SK-N-SH (cell line): ENCODE data around the gene PCSK7. TPM values are rescaled to one million over a fixed set of nuclear protein-coding genes. Genes with fewer than 3 reads are reported as not detected.

Source experiments
- CTCF ChIA-PET: fragments of 300-600, 350-600 bp; formaldehyde crosslinking; extraction: SDS; loops from one replicate; lab custom pipeline; 2021; lab: Yijun Ruan, JAX
- POLR2A ChIA-PET: fragments of 350-600 bp; sonication (Branson Sonifier 250); formaldehyde crosslinking; extraction: SDS; loops from one replicate; lab custom pipeline; 2020; ENCODE audit warnings: antibody characterized with exemption, inconsistent platforms; lab: Yijun Ruan, JAX
- DNase-seq: peaks from one replicate; pipeline ENCODE4 v3.0.0; 2012
- H2AFZ ChIP-seq: fragments of 200-600 bp; sonication (generic); 2 replicates; pipeline ENCODE4 v1.8.1; 2016; ENCODE audit warnings: antibody characterized with exemption, mild to moderate bottlenecking, low read depth
- H3F3A ChIP-seq: fragments of 200-600 bp; sonication (generic); replicated peaks from 2 replicates; pipeline ENCODE3; 2016; ENCODE audit warnings: antibody characterized with exemption, mild to moderate bottlenecking; ENCODE audit not compliant: insufficient read depth
- H3K27ac ChIP-seq, 2 experiments: fragments of 200-500 bp in 1 of 2; fragments of 200-600 bp in 1 of 2; sonication (Bioruptor generic) in 1 of 2; sonication (generic), shearing (Covaris generic) in 1 of 2; 2 replicates each; pipeline versions ENCODE4 v1.5.1 to v1.6.1; 2014 to 2016; ENCODE audit warnings: low read depth in 2 of 2, inconsistent platforms in 1 of 2, low read length in 1 of 2, mild to moderate bottlenecking in 1 of 2, mixed read lengths in 1 of 2
- H3K27me3 ChIP-seq: fragments of 200-600 bp; sonication (generic), shearing (Covaris generic); 2 replicates; pipeline ENCODE4 v1.6.1; 2016; ENCODE audit warnings: mixed run types; ENCODE audit not compliant: insufficient read depth
- H3K36me3 ChIP-seq, 2 experiments: fragments of 200-500 bp in 1 of 2; fragments of 200-600 bp in 1 of 2; sonication (Bioruptor generic) in 1 of 2; sonication (generic) in 1 of 2; replicated peaks in 1 of 2; 2 replicates each; pipeline versions ENCODE3 to v1.5.1; 2014 to 2016; ENCODE audit warnings: low read length in 1 of 2, mild to moderate bottlenecking in 1 of 2; ENCODE audit not compliant: insufficient read depth in 2 of 2, control insufficient read depth in 1 of 2
- H3K4me1 ChIP-seq, 2 experiments: fragments of 200-500 bp in 1 of 2; fragments of 200-600 bp in 1 of 2; sonication (Bioruptor generic) in 1 of 2; sonication (generic), shearing (Covaris generic) in 1 of 2; 2 replicates each; pipeline versions ENCODE4 v1.5.1 to v1.6.1; 2014 to 2016; ENCODE audit warnings: low read depth in 1 of 2, low read length in 1 of 2, mixed run types in 1 of 2; ENCODE audit not compliant: insufficient read depth in 2 of 2, control insufficient read depth in 1 of 2
- H3K4me2 ChIP-seq: fragments of 200-600 bp; sonication (generic), shearing (Covaris generic); 2 replicates; pipeline ENCODE4 v1.6.1; 2017; ENCODE audit warnings: mixed run types
- H3K4me3 ChIP-seq, 2 experiments: fragments of 200-500 bp in 1 of 2; fragments of 200-600 bp in 1 of 2; sonication (Bioruptor generic) in 1 of 2; sonication (generic), shearing (Covaris generic) in 1 of 2; 2 replicates each; pipeline versions ENCODE4 v1.5.1 to v1.8.1; 2014 to 2016; ENCODE audit warnings: low read depth in 2 of 2, inconsistent platforms in 1 of 2, low read length in 1 of 2, mild to moderate bottlenecking in 1 of 2, mixed read lengths in 1 of 2, moderate library complexity in 1 of 2
- H3K79me2 ChIP-seq: fragments of 200-600 bp; sonication (generic); 2 replicates; pipeline ENCODE4 v1.8.1; 2017; ENCODE audit warnings: mild to moderate bottlenecking; ENCODE audit not compliant: insufficient read depth
- H3K9ac ChIP-seq: fragments of 200-600 bp; sonication (generic); 2 replicates; pipeline ENCODE4 v1.6.1; 2017; ENCODE audit warnings: mixed run types
- H3K9me2 ChIP-seq: fragments of 200-600 bp; sonication (generic); 2 replicates; pipeline ENCODE4 v1.6.1; 2017; ENCODE audit warnings: mixed run types
- H3K9me3 ChIP-seq: fragments of 200-600 bp; sonication (generic); 2 replicates; pipeline ENCODE4 v1.6.1; 2017; ENCODE audit warnings: mixed run types, mild to moderate bottlenecking, moderate library complexity
- H4K20me1 ChIP-seq: fragments of 200-600 bp; sonication (generic); 2 replicates; pipeline ENCODE4 v1.6.1; 2017; ENCODE audit warnings: mild to moderate bottlenecking, mixed run types; ENCODE audit not compliant: insufficient read depth
- CHD2 ChIP-seq: fragments of 150-350 bp; IDR thresholded peaks from 2 replicates; pipeline ENCODE4 v1.6.1; 2018; ENCODE audit warnings: low read length; ENCODE audit not compliant: partially characterized antibody
- ELF1 ChIP-seq: IDR thresholded peaks from 2 replicates; pipeline ENCODE4 v1.4.0; 2012
- EP300 ChIP-seq, 2 experiments: IDR thresholded peaks; 2 replicates each; pipeline versions ENCODE4 v1.4.0 to v1.6.1; 2012; ENCODE audit warnings: borderline replicate concordance in 1 of 2, low read depth in 1 of 2, low read length in 1 of 2
- EZH2phosphoT487 ChIP-seq: fragments of 200-600 bp; sonication (generic); IDR thresholded peaks from 2 replicates; pipeline ENCODE4 v1.6.1; 2017; ENCODE audit warnings: low read depth, mixed run types, mild to moderate bottlenecking, antibody characterized with exemption, moderate library complexity, borderline replicate concordance
- FOSL2 ChIP-seq: IDR thresholded peaks from 2 replicates; pipeline ENCODE4 v1.4.0; 2012; ENCODE audit warnings: low read depth, mild to moderate bottlenecking, moderate library complexity, borderline replicate concordance
- FOXM1 ChIP-seq: IDR thresholded peaks from 2 replicates; pipeline ENCODE4 v1.4.0; 2012; ENCODE audit warnings: low read depth, mild to moderate bottlenecking
- GABPA ChIP-seq: IDR thresholded peaks from 2 replicates; pipeline ENCODE4 v1.4.0; 2012; ENCODE audit warnings: low read depth, mild to moderate bottlenecking
- GATA2 ChIP-seq: sonication (generic); formaldehyde crosslinking; IDR thresholded peaks from 2 replicates; pipeline ENCODE4 v1.5.0; 2020; ENCODE audit warnings: mild to moderate bottlenecking, missing genetic modification reagents
- JUND ChIP-seq: IDR thresholded peaks from 2 replicates; pipeline ENCODE4 v1.4.0; 2012
- MEF2A ChIP-seq: IDR thresholded peaks from 2 replicates; pipeline ENCODE4 v1.4.0; 2012; ENCODE audit warnings: low read depth, borderline replicate concordance
- MXI1 ChIP-seq: IDR thresholded peaks from 2 replicates; pipeline ENCODE4 v1.6.1; 2012; ENCODE audit warnings: mild to moderate bottlenecking, low read depth, low read length, improper control_type of control experiment
- NFIC ChIP-seq: IDR thresholded peaks from 2 replicates; pipeline ENCODE4 v1.4.0; 2012; ENCODE audit warnings: borderline replicate concordance
- NRF1 ChIP-seq: IDR thresholded peaks from 2 replicates; pipeline ENCODE4 v1.6.1; 2012; ENCODE audit warnings: low read depth, mild to moderate bottlenecking, low read length
- POLR2AphosphoS5 ChIP-seq: IDR thresholded peaks from 2 replicates; pipeline ENCODE4 v1.6.1; 2012; ENCODE audit warnings: low read depth, low read length
- RAD21 ChIP-seq: IDR thresholded peaks from 2 replicates; pipeline ENCODE4 v1.6.1; 2012; ENCODE audit warnings: mild to moderate bottlenecking, low read length
- RCOR1 ChIP-seq: fragments of 150-350 bp; IDR thresholded peaks from 2 replicates; pipeline ENCODE4 v1.6.1; 2017; ENCODE audit warnings: antibody characterized with exemption, low read length
- RFX5 ChIP-seq: IDR thresholded peaks from 2 replicates; pipeline ENCODE4 v1.6.1; 2012; ENCODE audit warnings: mild to moderate bottlenecking, improper control_type of control experiment, low read length
- RXRA ChIP-seq: IDR thresholded peaks from 2 replicates; pipeline ENCODE4 v1.4.0; 2012; ENCODE audit warnings: low read depth, mild to moderate bottlenecking, borderline replicate concordance
- SIN3A ChIP-seq: IDR thresholded peaks from 2 replicates; pipeline ENCODE4 v1.6.1; 2012; ENCODE audit warnings: low read depth, mild to moderate bottlenecking, low read length, moderate library complexity, borderline replicate concordance
- SMC3 ChIP-seq: IDR thresholded peaks from 2 replicates; pipeline ENCODE4 v1.6.1; 2012; ENCODE audit warnings: low read depth, low read length, improper control_type of control experiment
- TCF12 ChIP-seq: IDR thresholded peaks from 2 replicates; pipeline ENCODE4 v1.4.0; 2012
- YY1 ChIP-seq: IDR thresholded peaks from 2 replicates; pipeline ENCODE4 v1.4.0; 2012; ENCODE audit warnings: low read depth, mild to moderate bottlenecking
- WGBS: methylation state at CpG from one replicate; pipeline ENCODE4 v1.1.6; 2017; ENCODE audit warnings: low lambda C conversion rate; 5-methylcytosine and 5-hydroxymethylcytosine counted together
- polyA plus RNA-seq, 3 experiments: library from polyadenylated mRNA; depleted of rRNA; stranded (reverse); fragments of >200 nt; gene quantifications; 2 replicates each; pipeline ENCODE4 v1.2.3, GENCODE V29; 2012
- TF ChIP-seq, protein P1 (sequence below): fragments of 150-350 bp; IDR thresholded peaks from 2 replicates; pipeline ENCODE4 v1.6.1; 2017; ENCODE audit warnings: antibody characterized with exemption, low read length, low read depth, borderline replicate concordance
- TF ChIP-seq, protein P2 (sequence below): fragments of 200-600 bp; sonication (generic); IDR thresholded peaks from 2 replicates; pipeline ENCODE4 v1.6.1; 2017; ENCODE audit warnings: antibody characterized with exemption, mild to moderate bottlenecking, moderate library complexity
- TF ChIP-seq, protein P3 (sequence below): IDR thresholded peaks from 2 replicates; pipeline ENCODE4 v1.4.0; 2012; ENCODE audit warnings: low read depth, borderline replicate concordance

The PCSK7 gene
- polyA plus RNA-seq, 1 of the 3 experiments (the other 2 are of a cell fraction) = 49.7 TPM

DNA sequence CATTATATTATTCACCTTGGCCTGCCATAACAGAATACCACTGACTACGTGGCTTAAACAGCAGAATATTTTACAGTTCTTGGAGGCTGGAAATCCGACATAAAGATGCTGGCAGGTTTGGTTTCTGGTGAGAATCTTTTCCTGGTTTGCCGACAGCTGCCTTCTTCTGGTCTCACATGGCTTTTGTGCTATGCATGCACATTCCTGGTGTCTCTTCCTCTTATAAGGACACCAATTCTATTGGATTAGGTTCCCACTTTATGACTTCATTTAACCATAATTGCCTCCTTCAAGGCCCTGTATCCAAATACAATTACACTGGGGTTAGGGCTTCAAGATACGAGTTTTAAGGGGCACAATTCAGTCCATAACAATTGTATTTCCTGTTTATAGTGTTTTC, 17.7 kb upstream of the PCSK7 start:
- Histone ChIP-seq H3K9ac (no peak overlapping the region), H3K36me3 (peaks cover 46 to 55% of the 10 kb centered on the region in 2 experiments), H3K27ac (no peak overlapping the region), H3K79me2 (no peaks in the 10 kb centered on the region), H3K4me3 (no peak overlapping the region)
- WGBS = 94% methylated on average over 4 of the region's 4 CpGs
- TF ChIP-seq EZH2phosphoT487 (no peak), RFX5 (no peak), MXI1 (no peak), EP300 (IDR thresholded peaks at IDR 0.05; ENCODE audit: borderline replicate concordance in 1 of 2, low read depth in 1 of 2, low read length in 1 of 2) (no peak), RXRA (no peak), POLR2AphosphoS5 (no peak), RCOR1 (no peak), FOXM1 (no peak), NRF1 (no peak)
- TF ChIP-seq, protein P1, sequence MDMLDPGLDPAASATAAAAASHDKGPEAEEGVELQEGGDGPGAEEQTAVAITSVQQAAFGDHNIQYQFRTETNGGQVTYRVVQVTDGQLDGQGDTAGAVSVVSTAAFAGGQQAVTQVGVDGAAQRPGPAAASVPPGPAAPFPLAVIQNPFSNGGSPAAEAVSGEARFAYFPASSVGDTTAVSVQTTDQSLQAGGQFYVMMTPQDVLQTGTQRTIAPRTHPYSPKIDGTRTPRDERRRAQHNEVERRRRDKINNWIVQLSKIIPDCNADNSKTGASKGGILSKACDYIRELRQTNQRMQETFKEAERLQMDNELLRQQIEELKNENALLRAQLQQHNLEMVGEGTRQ = no peak
- TF ChIP-seq, all 33 proteins: peak for 0
- H3K9me3 ChIP-seq = no peaks in the 10 kb centered on the region
- CTCF ChIA-PET = no interaction called here
- H3K9me2 ChIP-seq = no peaks in the 10 kb centered on the region
- H2AFZ ChIP-seq = no peak overlapping the region
- H3K4me2 ChIP-seq = no peak overlapping the region
- no peaks in the 10 kb centered on the region for H3K4me1 ChIP-seq
- H3F3A ChIP-seq = peaks cover 7% of the 10 kb centered on the region
- H4K20me1 ChIP-seq = no peaks in the 10 kb centered on the region
- DNase-seq = no peak
- H3K27me3 ChIP-seq = no peaks in the 10 kb centered on the region
- POLR2A ChIA-PET = no interaction called here

DNA sequence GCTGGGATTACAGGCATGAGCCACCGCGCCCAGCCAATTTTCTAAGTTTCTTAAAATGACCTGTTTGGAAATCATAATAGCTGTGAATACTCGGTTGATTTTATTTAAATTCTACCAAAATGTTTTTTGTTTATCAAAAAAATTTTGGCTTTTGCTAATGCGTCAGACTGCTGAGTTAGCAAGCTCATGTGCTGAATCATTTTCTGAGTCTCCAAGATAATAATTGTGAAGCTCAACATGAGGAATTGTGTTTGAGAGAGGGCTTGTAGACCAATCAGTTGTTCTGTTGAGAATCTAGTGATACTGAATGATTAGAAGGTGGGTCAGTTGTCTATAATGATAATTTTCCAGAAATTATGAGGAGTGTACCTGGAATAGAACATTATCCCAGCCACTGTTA, 16.5 kb upstream of the PCSK7 start:
- 94% methylated on average over 4 of the region's 4 CpGs for WGBS
- no peaks in the 10 kb centered on the region for H3K9me3 ChIP-seq
- no peak overlapping the region for H3K9ac ChIP-seq
- H3K36me3 ChIP-seq = peaks cover 49 to 53% of the 10 kb centered on the region in 2 experiments
- TF ChIP-seq SIN3A (no peak), RAD21 (no peak), NRF1 (no peak), MEF2A (no peak), RCOR1 (no peak), FOSL2 (no peak), YY1 (no peak), POLR2AphosphoS5 (no peak), CHD2 (no peak), NFIC (no peak), RFX5 (no peak), SMC3 (no peak), JUND (no peak), ELF1 (no peak), GABPA (no peak), EP300 (IDR thresholded peaks at IDR 0.05; ENCODE audit: borderline replicate concordance in 1 of 2, low read depth in 1 of 2, low read length in 1 of 2) (no peak), GATA2 (CRISPR knock-in tag) (no peak), TCF12 (no peak)
- TF ChIP-seq, protein P2, sequence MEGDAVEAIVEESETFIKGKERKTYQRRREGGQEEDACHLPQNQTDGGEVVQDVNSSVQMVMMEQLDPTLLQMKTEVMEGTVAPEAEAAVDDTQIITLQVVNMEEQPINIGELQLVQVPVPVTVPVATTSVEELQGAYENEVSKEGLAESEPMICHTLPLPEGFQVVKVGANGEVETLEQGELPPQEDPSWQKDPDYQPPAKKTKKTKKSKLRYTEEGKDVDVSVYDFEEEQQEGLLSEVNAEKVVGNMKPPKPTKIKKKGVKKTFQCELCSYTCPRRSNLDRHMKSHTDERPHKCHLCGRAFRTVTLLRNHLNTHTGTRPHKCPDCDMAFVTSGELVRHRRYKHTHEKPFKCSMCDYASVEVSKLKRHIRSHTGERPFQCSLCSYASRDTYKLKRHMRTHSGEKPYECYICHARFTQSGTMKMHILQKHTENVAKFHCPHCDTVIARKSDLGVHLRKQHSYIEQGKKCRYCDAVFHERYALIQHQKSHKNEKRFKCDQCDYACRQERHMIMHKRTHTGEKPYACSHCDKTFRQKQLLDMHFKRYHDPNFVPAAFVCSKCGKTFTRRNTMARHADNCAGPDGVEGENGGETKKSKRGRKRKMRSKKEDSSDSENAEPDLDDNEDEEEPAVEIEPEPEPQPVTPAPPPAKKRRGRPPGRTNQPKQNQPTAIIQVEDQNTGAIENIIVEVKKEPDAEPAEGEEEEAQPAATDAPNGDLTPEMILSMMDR = no peak
- TF ChIP-seq, protein P3, sequence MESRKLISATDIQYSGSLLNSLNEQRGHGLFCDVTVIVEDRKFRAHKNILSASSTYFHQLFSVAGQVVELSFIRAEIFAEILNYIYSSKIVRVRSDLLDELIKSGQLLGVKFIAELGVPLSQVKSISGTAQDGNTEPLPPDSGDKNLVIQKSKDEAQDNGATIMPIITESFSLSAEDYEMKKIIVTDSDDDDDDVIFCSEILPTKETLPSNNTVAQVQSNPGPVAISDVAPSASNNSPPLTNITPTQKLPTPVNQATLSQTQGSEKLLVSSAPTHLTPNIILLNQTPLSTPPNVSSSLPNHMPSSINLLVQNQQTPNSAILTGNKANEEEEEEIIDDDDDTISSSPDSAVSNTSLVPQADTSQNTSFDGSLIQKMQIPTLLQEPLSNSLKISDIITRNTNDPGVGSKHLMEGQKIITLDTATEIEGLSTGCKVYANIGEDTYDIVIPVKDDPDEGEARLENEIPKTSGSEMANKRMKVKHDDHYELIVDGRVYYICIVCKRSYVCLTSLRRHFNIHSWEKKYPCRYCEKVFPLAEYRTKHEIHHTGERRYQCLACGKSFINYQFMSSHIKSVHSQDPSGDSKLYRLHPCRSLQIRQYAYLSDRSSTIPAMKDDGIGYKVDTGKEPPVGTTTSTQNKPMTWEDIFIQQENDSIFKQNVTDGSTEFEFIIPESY = no peak
- ChIA-PET CTCF (no interaction called here), POLR2A (interaction anchor here (0.6 to 1.2 kb wide), 3 partner anchors 14 to 1183 kb away, joined by 3 read pairs; no protein-coding TSS in a partner anchor)
- no peak for DNase-seq
- no peak overlapping the region for H3K4me3 ChIP-seq
- no peaks in the 10 kb centered on the region for H3K27me3 ChIP-seq
- no peak overlapping the region for H3K4me2 ChIP-seq
- no peak overlapping the region for H3K27ac ChIP-seq
- no peak overlapping the region for H2AFZ ChIP-seq
- no peaks in the 10 kb centered on the region for H3K79me2 ChIP-seq
- H3K4me1 ChIP-seq = no peaks in the 10 kb centered on the region
- H3F3A ChIP-seq = peaks cover 7% of the 10 kb centered on the region
- no peaks in the 10 kb centered on the region for H4K20me1 ChIP-seq
- no peaks in the 10 kb centered on the region for H3K9me2 ChIP-seq
